HepG2 (cell line): Measurements from ENCODE around the gene ITGB8. TPM values are rescaled to one million over a fixed set of nuclear protein-coding genes. Genes with fewer than 3 reads are reported as not detected.

Experiments used
- ATAC-seq: fragments of 200-7000 bp; cut with Tn5 transposase; 3 replicates; pipeline ENCODE4 v1.9.1; 2020; ENCODE audit warnings: mild to moderate bottlenecking, moderate library complexity
- BruUV-seq: library from RNA; stranded (reverse); fragments of 400-500 nt; replicated peaks from 2 replicates; lab custom pipeline; 2021; lab: Mats Ljungman, UMichigan
- CTCF ChIA-PET: fragments of 300-600 bp; formaldehyde crosslinking; extraction: SDS; loops from one replicate; lab custom pipeline; 2021; ENCODE audit warnings: low total read pairs, inconsistent platforms, low intra/inter-chr PET ratio; lab: Yijun Ruan, JAX
- POLR2A ChIA-PET: fragments of 350-600 bp; sonication (Branson Sonifier 250); formaldehyde crosslinking; loops from one replicate; lab custom pipeline; 2020; ENCODE audit warnings: antibody characterized with exemption, inconsistent platforms; lab: Yijun Ruan, JAX
- DNase-seq: peaks from one replicate; pipeline ENCODE4 v3.0.0-alpha.2; 2015; ENCODE audit warnings: low spot score
- FAIRE-seq: peaks from 3 replicates; lab custom pipeline; 2011; peaks lifted over from hg19 to GRCh38; lab: Jason Lieb, UNC
- H2AFZ ChIP-seq: one replicate; pipeline ENCODE4 v1.6.1; 2011; ENCODE audit warnings: low read length, inconsistent platforms
- H3K27ac ChIP-seq: fragments of 300-600 bp; 3 replicates; pipeline ENCODE4 v1.8.0; 2011; ENCODE audit warnings: mixed run types, mild to moderate bottlenecking, mixed read lengths, low read length, inconsistent platforms; ENCODE audit not compliant: insufficient read depth; ENCODE audit errors: extremely low read length
- H3K27me3 ChIP-seq, 2 experiments: fragments of 200-600 bp in 1 of 2; 2 replicates in 1 of 2; 3 replicates in 1 of 2; pipeline versions ENCODE4 v1.6.0 to v1.8.0; 2011; ENCODE audit warnings: low read length in 2 of 2, mild to moderate bottlenecking in 2 of 2, moderate library complexity in 2 of 2, inconsistent platforms in 1 of 2; ENCODE audit not compliant: insufficient read depth in 2 of 2, control insufficient read depth in 1 of 2
- H3K36me3 ChIP-seq, 2 experiments: fragments of 200-600 bp in 1 of 2; replicated peaks in 1 of 2; 2 replicates in 1 of 2; 3 replicates in 1 of 2; pipeline versions ENCODE4 v1.5.1 to v1.8.0; 2011; ENCODE audit warnings: low read length in 2 of 2, inconsistent platforms in 1 of 2; ENCODE audit not compliant: insufficient read depth in 2 of 2, control insufficient read depth in 1 of 2
- H3K4me1 ChIP-seq: 2 replicates; pipeline ENCODE4 v1.5.1; 2012; ENCODE audit warnings: low read length, inconsistent platforms; ENCODE audit not compliant: insufficient read depth
- H3K4me2 ChIP-seq: 2 replicates; pipeline ENCODE4 v1.6.0; 2011; ENCODE audit warnings: low read depth, low read length, inconsistent platforms
- H3K4me3 ChIP-seq, 3 experiments: fragments of 200-600 bp in 1 of 3; sonication (generic), shearing (Covaris generic) in 1 of 3; replicated peaks in 1 of 3; 2 replicates each; pipeline ENCODE4 v1.5.1; 2011 to 2016; ENCODE audit warnings: low read length in 3 of 3, inconsistent platforms in 2 of 3, low read depth in 2 of 3, mild to moderate bottlenecking in 2 of 3, control low read depth in 1 of 3, mixed read lengths in 1 of 3; ENCODE audit not compliant: insufficient read depth in 1 of 3
- H3K79me2 ChIP-seq: one replicate; pipeline ENCODE4 v1.6.1; 2011; ENCODE audit warnings: low read length, inconsistent platforms; ENCODE audit not compliant: insufficient read depth
- H3K9ac ChIP-seq: 2 replicates; pipeline ENCODE4 v1.6.0; 2011; ENCODE audit warnings: mild to moderate bottlenecking, low read depth, low read length, inconsistent platforms; ENCODE audit not compliant: insufficient read depth
- H3K9me3 ChIP-seq: 2 replicates; pipeline ENCODE4 v1.5.1; 2012; ENCODE audit warnings: mild to moderate bottlenecking, low read length
- H4K20me1 ChIP-seq: 2 replicates; pipeline ENCODE4 v1.6.0; 2011; ENCODE audit warnings: inconsistent platforms, mild to moderate bottlenecking, low read length, moderate library complexity; ENCODE audit not compliant: insufficient read depth
- ARNTL ChIP-seq: sonication (generic); formaldehyde crosslinking; IDR thresholded peaks from 2 replicates; pipeline ENCODE4 v1.4.0; 2020; ENCODE audit warnings: mild to moderate bottlenecking, missing genetic modification reagents
- CHD2 ChIP-seq: IDR thresholded peaks from 2 replicates; pipeline ENCODE4 v1.6.1; 2011; ENCODE audit warnings: low read depth, low read length, improper control_type of control experiment
- IRX3 ChIP-seq: sonication (generic); formaldehyde crosslinking; IDR thresholded peaks from 2 replicates; pipeline ENCODE4 v1.8.1; 2023; ENCODE audit warnings: mild to moderate bottlenecking, low read depth, missing genetic modification reagents, borderline replicate concordance
- KLF12 ChIP-seq: sonication (generic); formaldehyde crosslinking; IDR thresholded peaks from 2 replicates; pipeline ENCODE4 v1.4.0; 2020; ENCODE audit warnings: missing genetic modification reagents, borderline replicate concordance
- NAIF1 ChIP-seq: sonication (generic); formaldehyde crosslinking; IDR thresholded peaks from 2 replicates; pipeline ENCODE4 v1.5.0; 2020; ENCODE audit warnings: mild to moderate bottlenecking, missing genetic modification reagents, borderline replicate concordance
- RAD51 ChIP-seq: fragments of 450-650 bp; IDR thresholded peaks from 2 replicates; pipeline ENCODE4 v1.6.1; 2016; ENCODE audit warnings: borderline replicate concordance
- RELA ChIP-seq: sonication (generic); formaldehyde crosslinking; IDR thresholded peaks from 2 replicates; pipeline ENCODE4 v1.4.0; 2020; ENCODE audit warnings: missing genetic modification reagents
- TP53 ChIP-seq: sonication (generic); formaldehyde crosslinking; conservative IDR thresholded peaks from 2 replicates; pipeline ENCODE4 v1.4.0; 2020; ENCODE audit warnings: missing genetic modification reagents
- ZNF3 ChIP-seq: IDR thresholded peaks from 2 replicates; pipeline ENCODE4 v1.7.0; 2017; ENCODE audit warnings: inconsistent platforms
- ZNF484 ChIP-seq: sonication (generic); formaldehyde crosslinking; IDR thresholded peaks from 2 replicates; pipeline ENCODE4 v1.5.1; 2020; ENCODE audit warnings: mild to moderate bottlenecking, low read depth, missing genetic modification reagents, borderline replicate concordance
- ZNF562 ChIP-seq: sonication (generic); formaldehyde crosslinking; IDR thresholded peaks from 2 replicates; pipeline ENCODE4 v1.8.0; 2022; ENCODE audit warnings: missing genetic modification reagents, borderline replicate concordance
- ZNF75D ChIP-seq: sonication (generic); formaldehyde crosslinking; IDR thresholded peaks from 2 replicates; pipeline ENCODE4 v1.8.1; 2023; ENCODE audit warnings: missing genetic modification reagents, mild to moderate bottlenecking, borderline replicate concordance
- WGBS: methylation state at CpG from one replicate; pipeline ENCODE4 v1.1.6; 2017; ENCODE audit warnings: low lambda C conversion rate; 5-methylcytosine and 5-hydroxymethylcytosine counted together
- in situ Hi-C: cut with HindIII; loops from 2 replicates; pipeline ENCODE4 v1.10.0; 2017; ENCODE audit warnings: low pct_unique_long_range_greater_than_20kb; ENCODE audit not compliant: extremely low pct_ligation_motif_present
- intact Hi-C: fragments of 100-400 bp; cut with micrococcal nuclease; formaldehyde crosslinking; loops from one replicate; pipeline ENCODE4 v1.10.0; 2022; ENCODE audit not compliant: unreplicated experiment
- polyA plus RNA-seq, 8 experiments: library from polyadenylated mRNA; depleted of rRNA in 3 of 8; stranded (reverse) in 7 of 8; unstranded in 1 of 8; fragments of >200 nt; fragmentation: Illumina TruSeq in 4 of 8; extraction: Trizol in 4 of 8; gene quantifications; 2 replicates each; pipeline versions ENCODE4 v1.2.1 to v1.2.3, GENCODE V29; 2011 to 2016; ENCODE audit warnings: low read depth in 4 of 8, missing spikeins in 1 of 8, mixed read lengths in 1 of 8; ENCODE audit not compliant: insufficient read depth in 1 of 8
- total RNA-seq, 5 experiments: library from RNA; depleted of rRNA; stranded (reverse); fragments of >200 nt; fragmentation: Illumina TruSeq; extraction: Trizol; gene quantifications; 2 replicates each; pipeline ENCODE4 v1.2.3, GENCODE V29; 2016; ENCODE audit warnings: low read depth in 1 of 5
- TF ChIP-seq, protein P1 (sequence below): sonication (generic); formaldehyde crosslinking; IDR thresholded peaks from 2 replicates; pipeline ENCODE4 v1.4.0; 2020; ENCODE audit warnings: missing genetic modification reagents, borderline replicate concordance
- TF ChIP-seq, protein P2 (sequence below): sonication (generic); formaldehyde crosslinking; conservative IDR thresholded peaks from 2 replicates; pipeline ENCODE4 v1.4.0; 2020; ENCODE audit warnings: missing genetic modification reagents
- TF ChIP-seq, protein P3 (sequence below): sonication (generic); formaldehyde crosslinking; IDR thresholded peaks from 2 replicates; pipeline ENCODE4 v1.4.0; 2020; ENCODE audit warnings: missing genetic modification reagents
- TF ChIP-seq, protein P4 (sequence below): sonication (generic); formaldehyde crosslinking; IDR thresholded peaks from 2 replicates; pipeline ENCODE4 v1.8.1; 2022; ENCODE audit warnings: mild to moderate bottlenecking, missing genetic modification reagents

The ITGB8 gene
- total and polyA plus RNA-seq, 2 of the 13 experiments (the other 11 are each of a cell fraction or from before 2014, with no cell fraction given), result 0.01 TPM; not detected in 1

DNA sequence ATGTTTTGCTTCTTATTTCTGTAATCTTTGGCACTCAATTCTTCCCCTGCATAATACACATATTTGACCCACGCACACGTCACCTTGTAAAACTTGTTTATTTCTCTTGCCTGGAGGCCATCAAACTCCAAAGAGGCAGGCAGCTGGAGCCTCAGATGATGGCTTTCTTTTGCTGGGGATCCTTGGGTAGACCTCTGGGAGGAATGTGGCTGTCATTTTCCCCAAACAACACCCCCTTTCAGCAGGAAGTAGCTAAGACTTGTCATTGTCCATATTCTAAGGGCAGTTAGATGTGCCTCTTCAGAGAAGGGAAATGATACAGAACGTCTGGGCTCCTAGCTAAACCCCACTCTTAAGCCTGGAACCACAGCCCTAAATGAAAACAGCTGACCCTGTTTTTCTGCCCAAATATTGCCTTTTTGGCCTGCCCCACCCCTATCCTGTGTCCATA, 111.3 kb downstream of the ITGB8 start (continued):
- no peak for TF ChIP-seq TP53 (CRISPR knock-in tag)
- TF ChIP-seq, protein P1, sequence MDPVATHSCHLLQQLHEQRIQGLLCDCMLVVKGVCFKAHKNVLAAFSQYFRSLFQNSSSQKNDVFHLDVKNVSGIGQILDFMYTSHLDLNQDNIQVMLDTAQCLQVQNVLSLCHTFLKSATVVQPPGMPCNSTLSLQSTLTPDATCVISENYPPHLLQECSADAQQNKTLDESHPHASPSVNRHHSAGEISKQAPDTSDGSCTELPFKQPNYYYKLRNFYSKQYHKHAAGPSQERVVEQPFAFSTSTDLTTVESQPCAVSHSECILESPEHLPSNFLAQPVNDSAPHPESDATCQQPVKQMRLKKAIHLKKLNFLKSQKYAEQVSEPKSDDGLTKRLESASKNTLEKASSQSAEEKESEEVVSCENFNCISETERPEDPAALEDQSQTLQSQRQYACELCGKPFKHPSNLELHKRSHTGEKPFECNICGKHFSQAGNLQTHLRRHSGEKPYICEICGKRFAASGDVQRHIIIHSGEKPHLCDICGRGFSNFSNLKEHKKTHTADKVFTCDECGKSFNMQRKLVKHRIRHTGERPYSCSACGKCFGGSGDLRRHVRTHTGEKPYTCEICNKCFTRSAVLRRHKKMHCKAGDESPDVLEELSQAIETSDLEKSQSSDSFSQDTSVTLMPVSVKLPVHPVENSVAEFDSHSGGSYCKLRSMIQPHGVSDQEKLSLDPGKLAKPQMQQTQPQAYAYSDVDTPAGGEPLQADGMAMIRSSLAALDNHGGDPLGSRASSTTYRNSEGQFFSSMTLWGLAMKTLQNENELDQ (CRISPR knock-in tag), result no peak

DNA sequence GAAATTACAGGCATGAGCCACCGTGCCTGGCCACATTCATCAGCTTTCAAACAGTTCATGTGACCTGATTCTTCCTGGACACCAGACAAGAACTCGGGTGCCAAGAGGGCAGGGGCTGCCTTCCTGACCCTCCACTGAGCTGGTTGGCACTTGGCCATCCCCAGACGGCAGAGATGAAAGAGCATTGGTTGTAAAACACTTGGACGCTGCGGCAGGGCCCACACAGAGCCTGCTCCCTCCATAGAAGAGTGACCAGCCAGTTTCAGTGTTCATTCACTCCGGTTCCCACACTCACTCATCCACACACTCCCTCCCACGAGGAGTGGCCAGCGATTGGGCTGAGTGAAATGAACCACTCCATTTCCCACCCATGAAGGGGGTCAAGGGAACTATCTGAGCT, 112.3 kb downstream of the ITGB8 start:
- H3K4me2 ChIP-seq, result no peak overlapping the region
- 1% methylated on average over 4 of the region's 8 CpGs for WGBS
- FAIRE-seq, result no peak
- in situ Hi-C loops, result no loop called here
- no peak overlapping the region for H2AFZ ChIP-seq
- intact Hi-C loops, result no loop called here
- no peak overlapping the region for H3K27ac ChIP-seq
- no peaks in the 10 kb centered on the region for H3K4me1 ChIP-seq
- peaks cover 11% of the 10 kb centered on the region for H3K9me3 ChIP-seq
- CTCF ChIA-PET, result no interaction called here
- no peaks in the 10 kb centered on the region for H3K27me3 ChIP-seq
- no peak for ATAC-seq
- BruUV-seq, result no TSS peak
- H3K4me3 ChIP-seq, result no peak overlapping the region
- no peaks in the 10 kb centered on the region for H3K79me2 ChIP-seq
- POLR2A ChIA-PET, result no interaction called here
- no peak for DNase-seq
- no peak overlapping the region for H3K9ac ChIP-seq
- H3K36me3 ChIP-seq, result no peaks in the 10 kb centered on the region
- no peaks in the 10 kb centered on the region for H4K20me1 ChIP-seq
- TF ChIP-seq, protein P2, sequence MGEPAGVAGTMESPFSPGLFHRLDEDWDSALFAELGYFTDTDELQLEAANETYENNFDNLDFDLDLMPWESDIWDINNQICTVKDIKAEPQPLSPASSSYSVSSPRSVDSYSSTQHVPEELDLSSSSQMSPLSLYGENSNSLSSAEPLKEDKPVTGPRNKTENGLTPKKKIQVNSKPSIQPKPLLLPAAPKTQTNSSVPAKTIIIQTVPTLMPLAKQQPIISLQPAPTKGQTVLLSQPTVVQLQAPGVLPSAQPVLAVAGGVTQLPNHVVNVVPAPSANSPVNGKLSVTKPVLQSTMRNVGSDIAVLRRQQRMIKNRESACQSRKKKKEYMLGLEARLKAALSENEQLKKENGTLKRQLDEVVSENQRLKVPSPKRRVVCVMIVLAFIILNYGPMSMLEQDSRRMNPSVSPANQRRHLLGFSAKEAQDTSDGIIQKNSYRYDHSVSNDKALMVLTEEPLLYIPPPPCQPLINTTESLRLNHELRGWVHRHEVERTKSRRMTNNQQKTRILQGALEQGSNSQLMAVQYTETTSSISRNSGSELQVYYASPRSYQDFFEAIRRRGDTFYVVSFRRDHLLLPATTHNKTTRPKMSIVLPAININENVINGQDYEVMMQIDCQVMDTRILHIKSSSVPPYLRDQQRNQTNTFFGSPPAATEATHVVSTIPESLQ (CRISPR knock-in tag), result no peak
- TF ChIP-seq NAIF1 (CRISPR knock-in tag), result no peak
- TF ChIP-seq, protein P3, sequence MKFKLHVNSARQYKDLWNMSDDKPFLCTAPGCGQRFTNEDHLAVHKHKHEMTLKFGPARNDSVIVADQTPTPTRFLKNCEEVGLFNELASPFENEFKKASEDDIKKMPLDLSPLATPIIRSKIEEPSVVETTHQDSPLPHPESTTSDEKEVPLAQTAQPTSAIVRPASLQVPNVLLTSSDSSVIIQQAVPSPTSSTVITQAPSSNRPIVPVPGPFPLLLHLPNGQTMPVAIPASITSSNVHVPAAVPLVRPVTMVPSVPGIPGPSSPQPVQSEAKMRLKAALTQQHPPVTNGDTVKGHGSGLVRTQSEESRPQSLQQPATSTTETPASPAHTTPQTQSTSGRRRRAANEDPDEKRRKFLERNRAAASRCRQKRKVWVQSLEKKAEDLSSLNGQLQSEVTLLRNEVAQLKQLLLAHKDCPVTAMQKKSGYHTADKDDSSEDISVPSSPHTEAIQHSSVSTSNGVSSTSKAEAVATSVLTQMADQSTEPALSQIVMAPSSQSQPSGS, result no peak
- no peak for TF ChIP-seq RELA (CRISPR knock-in tag)
- TF ChIP-seq ZNF562 (CRISPR knock-in tag), result no peak
- no peak for TF ChIP-seq ZNF75D (CRISPR knock-in tag)
- no peak for TF ChIP-seq IRX3 (CRISPR knock-in tag)
- TF ChIP-seq, protein P4, sequence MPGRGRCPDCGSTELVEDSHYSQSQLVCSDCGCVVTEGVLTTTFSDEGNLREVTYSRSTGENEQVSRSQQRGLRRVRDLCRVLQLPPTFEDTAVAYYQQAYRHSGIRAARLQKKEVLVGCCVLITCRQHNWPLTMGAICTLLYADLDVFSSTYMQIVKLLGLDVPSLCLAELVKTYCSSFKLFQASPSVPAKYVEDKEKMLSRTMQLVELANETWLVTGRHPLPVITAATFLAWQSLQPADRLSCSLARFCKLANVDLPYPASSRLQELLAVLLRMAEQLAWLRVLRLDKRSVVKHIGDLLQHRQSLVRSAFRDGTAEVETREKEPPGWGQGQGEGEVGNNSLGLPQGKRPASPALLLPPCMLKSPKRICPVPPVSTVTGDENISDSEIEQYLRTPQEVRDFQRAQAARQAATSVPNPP (CRISPR knock-in tag), result no peak
- no peak for TF ChIP-seq ZNF484
- TF ChIP-seq ZNF3 (CRISPR knock-in tag), result no peak
- TF ChIP-seq KLF12 (CRISPR knock-in tag), result no peak
- TF ChIP-seq ARNTL (CRISPR knock-in tag), result no peak
- no peak for TF ChIP-seq CHD2
- no peak for TF ChIP-seq RAD51
